ENCODE results near the gene RTP5.

RTP5 gene

GRCh38 chr2:241901500-241902351, 32.2 kb downstream of the RTP5 start:
- no peaks in the 10 kb centered on the region for H4K20me1 ChIP-seq (ENCODE audit: insufficient read depth, low read length, poor library complexity, severe bottlenecking)
- H3K9me3 ChIP-seq (ENCODE audit: insufficient read depth, low read depth, low read length), result no peaks in the 10 kb centered on the region
- no peak overlapping the region for H3K4me2 ChIP-seq (ENCODE audit: low read depth, low read length, poor library complexity, severe bottlenecking)
- no peak overlapping the region for H3K4me3 ChIP-seq (ENCODE audit: low read length, poor library complexity, severe bottlenecking)
- no peaks in the 10 kb centered on the region for H3K4me1 ChIP-seq (ENCODE audit: insufficient read depth, low read length, poor library complexity, severe bottlenecking)
- H3K9me2 ChIP-seq (replicated peaks; ENCODE audit: low read depth, low read length), result no peaks in the 10 kb centered on the region
- H3K27me3 ChIP-seq (ENCODE audit: insufficient read depth, low read length, poor library complexity, severe bottlenecking), result no peaks in the 10 kb centered on the region
- H2AFZ ChIP-seq (ENCODE audit: low read length), result no peak overlapping the region
- no peaks in the 10 kb centered on the region for H3K79me2 ChIP-seq (ENCODE audit: insufficient read depth, low read length)
- no peak overlapping the region for H3K9ac ChIP-seq (ENCODE audit: low read depth, low read length, poor library complexity, severe bottlenecking)
- H3F3A ChIP-seq (ENCODE audit: low read depth), result no peaks in the 10 kb centered on the region
- TF ChIP-seq CTCF (conservative IDR thresholded peaks at IDR 0.05; ENCODE audit: low read length) (no peak), EZH2phosphoT487 (IDR thresholded peaks at IDR 0.05; ENCODE audit: borderline replicate concordance) (no peak)
- H3K36me3 ChIP-seq (ENCODE audit: insufficient read depth, low read length), result no peaks in the 10 kb centered on the region

DNA sequence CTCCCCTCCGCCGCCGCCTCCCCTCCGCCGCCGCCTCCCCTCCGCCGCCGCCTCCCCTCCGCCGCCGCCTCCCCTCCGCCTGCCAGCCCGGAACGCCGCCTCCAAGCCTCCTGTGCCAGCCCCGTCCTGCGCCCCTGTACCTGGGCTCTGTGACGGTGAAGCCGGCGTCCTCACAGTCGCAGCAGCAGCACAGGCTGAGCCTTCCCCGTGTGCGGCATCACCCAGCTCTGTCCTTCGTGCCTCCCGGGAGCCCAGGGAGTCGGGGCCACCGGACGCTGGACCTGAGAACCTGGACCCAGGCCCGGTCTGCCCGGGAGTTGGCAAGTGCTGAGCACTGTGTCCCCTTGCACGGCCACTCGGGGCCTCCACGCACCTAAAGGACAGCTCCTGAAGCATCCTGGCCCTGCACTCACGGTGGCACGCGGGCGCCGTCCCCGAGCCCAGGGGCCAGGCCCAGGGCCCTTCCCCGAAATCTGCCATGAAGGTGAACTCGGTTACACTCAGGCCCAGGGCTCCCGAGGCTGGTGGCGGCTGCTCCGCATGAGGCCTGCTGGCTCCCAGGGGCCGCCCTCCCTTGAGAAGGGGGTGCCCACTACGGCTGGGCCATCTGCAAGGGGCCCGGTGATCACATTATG, 32.9 kb downstream of the RTP5 start:
- no peak overlapping the region for H2AFZ ChIP-seq (ENCODE audit: low read length)
- no peaks in the 10 kb centered on the region for H3K79me2 ChIP-seq (ENCODE audit: insufficient read depth, low read length)
- no peaks in the 10 kb centered on the region for H3K36me3 ChIP-seq (ENCODE audit: insufficient read depth, low read length)
- H3K9me3 ChIP-seq (ENCODE audit: insufficient read depth, low read depth, low read length), result no peaks in the 10 kb centered on the region
- no peaks in the 10 kb centered on the region for H3F3A ChIP-seq (ENCODE audit: low read depth)
- no peaks in the 10 kb centered on the region for H4K20me1 ChIP-seq (ENCODE audit: insufficient read depth, low read length, poor library complexity, severe bottlenecking)
- no peak overlapping the region for H3K4me2 ChIP-seq (ENCODE audit: low read depth, low read length, poor library complexity, severe bottlenecking)
- no peak for TF ChIP-seq CTCF (conservative IDR thresholded peaks at IDR 0.05; ENCODE audit: low read length)
- no peak overlapping the region for H3K9ac ChIP-seq (ENCODE audit: low read depth, low read length, poor library complexity, severe bottlenecking)
- no peaks in the 10 kb centered on the region for H3K4me1 ChIP-seq (ENCODE audit: insufficient read depth, low read length, poor library complexity, severe bottlenecking)
- H3K4me3 ChIP-seq (ENCODE audit: low read length, poor library complexity, severe bottlenecking), result no peak overlapping the region
- no peaks in the 10 kb centered on the region for H3K27me3 ChIP-seq (ENCODE audit: insufficient read depth, low read length, poor library complexity, severe bottlenecking)
- H3K9me2 ChIP-seq (replicated peaks; ENCODE audit: low read depth, low read length), result no peaks in the 10 kb centered on the region

- Histone ChIP-seq H3K36me3 (ENCODE audit: insufficient read depth, low read length) (no peaks in the 10 kb centered on the region), H4K20me1 (ENCODE audit: insufficient read depth, low read length, poor library complexity, severe bottlenecking) (no peaks in the 10 kb centered on the region), H3K27me3 (ENCODE audit: insufficient read depth, low read length, poor library complexity, severe bottlenecking) (no peaks in the 10 kb centered on the region), H3K79me2 (ENCODE audit: insufficient read depth, low read length) (no peaks in the 10 kb centered on the region), H3K4me1 (ENCODE audit: insufficient read depth, low read length, poor library complexity, severe bottlenecking) (no peaks in the 10 kb centered on the region), H3K4me3 (ENCODE audit: low read length, poor library complexity, severe bottlenecking) (no peak overlapping the region), H3K9me2 (replicated peaks; ENCODE audit: low read depth, low read length) (no peaks in the 10 kb centered on the region), H3K9me3 (ENCODE audit: insufficient read depth, low read depth, low read length) (no peaks in the 10 kb centered on the region), H3F3A (ENCODE audit: low read depth) (no peaks in the 10 kb centered on the region), H2AFZ (ENCODE audit: low read length) (no peak overlapping the region), H3K9ac (ENCODE audit: low read depth, low read length, poor library complexity, severe bottlenecking) (no peak overlapping the region), H3K4me2 (ENCODE audit: low read depth, low read length, poor library complexity, severe bottlenecking) (no peak overlapping the region)
- TF ChIP-seq CTCF (conservative IDR thresholded peaks at IDR 0.05; ENCODE audit: low read length) (no peak), EZH2phosphoT487 (IDR thresholded peaks at IDR 0.05; ENCODE audit: borderline replicate concordance) (no peak)
Measured at GRCh38 chr2:241903121-241904010, 33.8 kb downstream of the RTP5 start.

All from Loucy (cell line).